Stimulated activated CD4-positive, alpha-beta T cell treated with anti-CD3 and anti-CD28 coated beads, Interleukin-4, amount 100 ng/mL, for 4 hours (primary cell): ENCODE results near the gene MRS2.

ENCODE experiments used
- DNase-seq, 2 experiments: peaks; one replicate each; pipeline ENCODE4 v3.0.0-alpha.2; 2020

MRS2 gene

DNA sequence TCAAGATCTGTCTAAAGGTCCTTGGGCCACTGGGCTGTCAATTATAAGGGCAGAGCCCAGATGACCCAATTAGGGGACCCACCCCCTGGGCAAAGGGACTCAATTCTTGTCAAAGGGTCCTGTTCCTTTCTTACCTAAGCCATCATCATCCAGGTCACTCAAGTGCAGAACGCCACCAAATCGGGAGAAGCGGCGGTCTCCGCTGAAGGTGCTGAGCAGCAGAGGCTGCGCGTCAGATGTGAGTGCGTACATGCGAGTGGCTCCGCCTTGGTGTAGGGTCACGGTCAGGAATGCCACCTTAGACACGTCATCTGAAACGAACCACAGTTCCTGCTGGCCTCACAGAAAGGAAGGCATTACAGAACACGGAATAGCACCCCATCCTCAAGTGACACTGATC lies 34.2 kb downstream of the MRS2 start:
- no peak for DNase-seq

DNA sequence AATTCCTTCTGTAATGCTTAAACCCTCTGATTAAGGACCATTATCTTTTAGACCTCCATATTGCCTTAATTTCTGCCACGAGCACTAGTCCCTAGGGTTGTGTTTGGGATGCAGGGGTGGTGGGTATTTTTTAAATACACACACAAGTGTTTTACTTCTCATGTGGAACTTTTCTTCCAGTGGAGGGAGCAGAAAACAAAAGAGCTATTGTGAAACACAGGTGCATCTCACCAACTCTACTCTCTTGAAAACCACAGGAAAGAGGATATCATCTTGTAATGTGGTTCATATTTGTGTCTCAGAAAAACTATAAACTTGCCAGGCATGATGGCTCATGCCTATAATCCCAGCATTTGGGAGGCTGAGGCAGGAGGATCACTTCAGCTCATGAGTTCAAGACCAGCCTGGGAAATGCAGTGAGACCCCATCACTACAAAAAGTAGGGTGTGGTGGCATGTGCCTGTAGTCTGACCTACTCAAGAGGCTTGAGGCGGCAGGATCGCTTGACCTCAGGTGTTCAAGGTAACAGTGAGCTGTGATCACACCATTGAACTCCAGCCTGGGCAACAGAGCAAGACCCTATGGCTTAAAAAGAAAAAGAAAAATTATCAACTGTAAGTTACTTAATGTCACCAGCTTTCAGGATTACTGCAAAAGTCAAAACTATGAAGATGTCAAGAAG lies 37.3 kb downstream of the MRS2 start:
- DNase-seq: no peak

DNA sequence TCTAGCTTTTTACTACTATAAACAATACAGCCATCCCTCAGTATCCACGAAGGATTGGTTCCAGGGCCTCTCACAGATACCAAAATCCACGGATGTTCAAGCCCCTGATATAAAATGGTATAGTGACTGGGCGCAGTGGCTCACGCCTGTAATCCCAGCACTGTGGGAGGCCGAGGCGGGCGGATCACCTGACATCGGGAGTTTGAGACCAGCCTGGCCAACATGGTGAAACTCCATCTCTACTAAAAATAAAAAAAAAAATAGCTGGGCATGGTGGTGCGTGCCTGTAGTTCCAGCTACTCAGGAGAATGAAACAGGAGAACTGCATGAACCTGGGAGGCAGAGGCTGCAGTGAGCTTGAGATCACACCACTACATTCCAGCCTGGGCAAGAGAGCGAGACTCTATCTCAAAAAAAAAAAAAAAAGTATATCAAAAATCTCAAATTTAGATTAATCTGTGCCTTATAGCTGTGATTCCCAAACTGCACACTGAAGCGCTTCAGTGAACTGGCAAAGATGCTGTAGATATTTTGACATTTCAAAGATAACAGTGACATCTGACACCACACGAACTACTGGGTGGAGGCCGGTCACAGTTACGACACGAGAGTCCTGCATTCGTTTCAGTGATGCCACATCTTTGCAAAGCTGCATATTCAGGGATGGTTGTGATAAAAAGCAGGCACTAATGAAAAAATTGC lies 38.3 kb downstream of the MRS2 start:
- no peak for DNase-seq

DNA sequence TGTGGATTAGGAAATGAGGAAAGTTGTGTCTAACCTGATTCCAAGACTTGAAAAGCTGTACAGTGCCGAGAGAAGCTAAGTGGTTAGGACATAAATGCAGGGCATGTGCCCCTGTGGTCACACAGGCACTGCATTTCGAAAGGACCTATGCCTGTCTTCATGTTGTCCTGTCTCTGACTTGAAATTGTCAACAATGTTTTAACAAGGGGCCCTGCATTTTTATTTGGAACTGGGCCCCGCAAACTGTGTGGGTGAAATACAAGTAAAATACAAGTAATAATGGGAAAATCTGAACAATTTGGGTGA lies 38.8 kb downstream of the MRS2 start:
- DNase-seq: no peak

DNA sequence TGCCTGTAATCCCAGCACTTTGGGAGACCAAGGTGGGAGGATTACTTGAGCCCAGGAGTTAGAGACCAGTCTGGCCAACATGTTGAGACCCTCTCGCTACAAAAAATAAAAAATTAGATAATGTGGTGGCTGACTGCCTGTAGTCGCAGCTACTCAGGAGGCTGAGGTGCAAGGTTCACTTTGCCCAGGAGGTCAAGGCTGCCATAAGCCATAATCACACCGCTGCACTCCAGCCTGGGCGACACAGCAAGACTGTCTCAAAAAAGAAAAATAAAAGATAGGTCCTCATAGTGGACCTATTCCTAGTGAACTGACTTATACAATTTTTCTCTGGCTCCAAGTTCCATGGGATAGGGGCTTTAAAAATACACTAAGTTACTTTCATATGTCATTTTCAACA lies 41.9 kb downstream of the MRS2 start:
- DNase-seq: no peak

DNA sequence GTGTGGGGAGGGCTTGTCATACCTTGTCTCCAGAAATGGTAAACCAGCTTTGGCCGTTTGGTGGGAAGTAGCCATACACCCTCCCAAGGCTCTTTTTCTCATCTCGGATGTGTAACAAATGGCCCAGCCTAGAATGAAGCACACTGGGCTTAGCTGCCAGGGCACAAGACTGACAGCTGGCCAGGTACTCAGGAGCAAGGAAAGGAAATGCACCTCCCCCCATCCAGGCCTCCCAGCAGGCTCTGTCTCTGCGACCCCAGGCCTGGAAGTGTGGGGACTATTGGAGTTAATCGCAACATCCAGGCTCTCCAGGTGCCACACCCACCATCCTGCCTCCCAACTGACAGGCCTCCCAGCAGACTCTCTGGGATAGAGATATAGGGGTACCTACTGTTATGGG lies 43.0 kb downstream of the MRS2 start:
- no peak for DNase-seq

DNA sequence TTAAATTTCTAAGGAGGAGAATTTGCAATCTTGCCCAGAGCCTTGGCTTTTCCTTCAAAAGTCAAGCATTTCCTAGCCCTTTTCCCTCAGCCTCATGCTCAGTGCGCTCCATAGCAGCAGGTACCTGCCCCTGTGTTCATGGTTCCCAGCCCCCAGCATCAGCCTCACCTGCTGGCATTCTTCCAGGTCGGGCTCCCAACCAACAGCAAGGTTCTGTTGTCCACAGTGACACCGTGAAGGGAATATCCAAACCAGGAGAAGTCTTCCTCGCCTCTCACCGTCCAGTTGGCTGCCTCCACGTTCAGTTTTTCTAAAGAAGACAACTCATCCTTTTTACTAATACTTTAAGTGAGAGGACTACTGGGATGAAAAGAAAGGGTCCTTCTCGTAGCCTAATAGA lies 43.9 kb downstream of the MRS2 start:
- DNase-seq: no peak

DNA sequence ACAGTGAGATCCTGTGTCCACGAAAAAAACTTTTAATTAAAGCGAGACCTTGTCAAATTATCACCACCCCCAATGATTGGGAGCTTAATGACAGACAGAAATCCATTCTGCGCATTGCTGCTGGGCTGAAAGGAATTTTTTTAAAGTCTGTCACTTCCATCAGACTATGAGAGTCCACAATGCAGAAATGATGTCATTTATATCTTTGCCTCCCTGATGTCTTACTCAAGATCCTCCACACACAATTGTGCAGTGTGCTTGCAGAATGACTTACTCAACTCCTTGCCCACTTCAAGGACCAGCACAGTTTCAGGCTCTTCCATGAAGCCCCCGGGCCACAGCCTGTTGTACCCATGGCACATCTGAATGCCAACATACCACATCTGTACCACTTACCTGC lies 45.7 kb downstream of the MRS2 start:
- no peak for DNase-seq

DNA sequence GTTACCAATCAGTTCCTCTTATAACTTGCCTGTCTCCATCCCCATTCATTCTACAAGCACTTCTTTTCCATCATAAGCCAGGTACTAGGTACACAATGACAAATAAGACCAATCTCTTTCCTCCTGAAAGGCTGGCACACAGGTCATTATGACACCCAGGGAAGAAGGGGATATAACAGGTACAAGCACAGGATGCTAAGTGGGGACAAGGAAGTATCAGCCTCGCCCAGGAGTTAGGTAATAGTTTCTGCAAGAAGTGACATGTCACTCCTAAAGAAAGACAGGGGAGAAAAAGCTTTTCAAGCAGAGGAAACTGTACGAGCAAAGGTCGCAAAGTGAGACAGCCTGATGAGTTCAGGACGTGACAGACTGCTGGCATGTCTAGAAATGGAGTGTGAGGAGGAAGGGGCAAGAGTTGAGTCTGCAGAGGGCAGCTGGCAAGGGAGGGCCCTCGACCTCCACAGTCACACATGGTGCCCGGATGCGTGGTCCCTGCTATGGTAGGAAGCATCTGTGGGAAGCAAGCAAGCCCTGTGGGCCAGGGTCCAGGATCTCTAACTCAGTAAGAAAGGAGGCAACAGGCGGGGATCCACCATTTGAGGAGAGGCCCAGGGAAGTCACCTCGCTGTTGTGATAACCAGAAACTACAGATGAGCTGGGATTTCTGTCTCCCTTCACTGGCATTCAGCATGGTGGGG lies 46.2 kb downstream of the MRS2 start:
- no peak for DNase-seq

DNA sequence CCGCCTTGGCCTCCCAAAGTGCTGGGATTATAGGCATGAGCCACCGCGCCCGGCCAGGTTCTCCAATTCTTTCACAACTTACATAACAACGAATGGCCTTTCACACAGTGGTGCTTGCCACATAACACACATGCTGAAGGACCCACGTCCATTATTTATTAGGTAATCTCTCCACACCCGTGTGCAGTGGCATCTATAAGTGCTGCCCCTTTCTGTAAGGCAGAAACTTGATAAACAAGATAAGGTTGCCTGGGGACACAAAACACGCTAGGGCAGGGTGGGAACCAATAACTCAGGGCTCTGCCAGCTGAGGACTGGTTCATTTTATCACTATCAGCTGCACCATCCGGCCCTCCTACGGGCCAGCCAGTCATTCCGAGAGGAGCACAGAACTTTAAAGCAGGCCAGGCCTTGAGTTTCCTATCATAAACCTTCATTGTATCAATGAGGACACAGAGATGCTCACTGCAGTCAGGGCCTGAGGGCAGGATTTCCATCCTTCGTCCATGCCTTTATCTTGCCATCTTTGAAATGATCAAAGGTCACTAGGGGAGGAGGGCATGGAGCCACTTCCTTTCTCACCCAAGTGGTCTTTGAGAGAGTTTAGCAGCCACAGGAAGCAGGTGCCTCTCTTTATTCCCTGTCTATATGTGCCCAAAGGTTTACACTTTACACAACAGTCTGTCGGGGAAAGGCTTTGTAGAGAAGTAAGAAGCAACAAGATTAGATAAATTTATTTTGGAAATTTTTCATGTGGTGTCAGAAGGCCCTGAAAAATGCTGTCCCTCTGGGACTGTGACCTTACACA lies 49.0 kb downstream of the MRS2 start:
- DNase-seq: no peak

DNA sequence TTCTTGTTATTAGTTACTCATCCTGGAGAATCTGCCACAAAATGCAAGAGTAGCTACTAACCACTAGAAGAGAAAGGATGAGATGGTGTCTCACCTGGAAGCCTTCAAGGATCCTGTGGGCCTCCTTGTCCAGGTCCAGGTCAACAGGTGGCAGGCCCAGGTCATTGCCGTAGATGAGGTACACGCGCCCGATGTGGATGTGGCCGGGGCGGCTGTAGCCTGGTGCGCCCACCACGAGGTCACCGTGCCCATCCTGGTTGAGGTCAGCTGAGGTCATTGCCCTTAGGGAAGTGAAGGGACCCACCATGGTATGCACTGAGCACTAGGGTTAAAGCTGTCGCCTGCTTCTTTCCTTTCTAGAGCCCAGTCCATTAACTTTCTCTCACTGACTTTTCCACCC lies 51.2 kb downstream of the MRS2 start:
- no peak for DNase-seq

DNA sequence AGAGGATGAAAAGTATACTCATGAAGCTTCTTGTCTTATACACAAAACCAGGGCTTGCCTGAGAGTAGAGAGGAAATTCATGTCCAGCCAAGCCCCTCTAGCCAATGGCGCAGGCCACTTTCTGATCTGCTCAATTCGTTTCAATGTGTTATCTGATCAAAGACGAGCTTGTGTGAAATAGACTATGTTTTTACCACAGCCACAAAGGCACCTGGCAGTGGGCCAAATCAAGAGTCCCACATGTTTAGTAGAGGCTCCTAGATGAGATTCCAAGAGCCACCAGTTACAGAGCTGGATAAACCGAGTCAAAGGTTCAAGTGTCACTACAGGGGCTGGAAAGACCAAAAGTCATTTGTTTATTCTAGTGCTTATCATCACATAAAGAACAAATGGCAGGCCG lies 51.7 kb downstream of the MRS2 start:
- no peak for DNase-seq

DNA sequence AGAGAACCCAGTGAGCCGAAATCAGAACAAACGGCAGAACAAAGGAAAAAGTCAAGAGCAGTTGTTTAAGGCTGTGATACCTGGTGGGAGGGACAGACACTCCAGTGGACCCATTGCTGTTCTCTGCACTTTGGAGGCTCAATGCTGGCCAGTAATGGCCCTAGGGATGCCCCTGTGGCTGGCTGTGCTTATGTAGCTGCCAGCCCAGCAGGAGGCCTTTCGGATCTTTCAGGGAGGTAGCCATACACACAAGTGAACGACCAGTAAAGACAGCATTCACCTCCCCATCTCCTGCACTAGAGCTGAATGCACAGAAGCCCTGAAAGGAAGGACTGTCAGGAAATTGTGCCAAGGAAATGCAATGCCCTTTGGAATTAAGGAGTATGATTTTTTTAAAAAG lies 52.3 kb downstream of the MRS2 start:
- DNase-seq: no peak

DNA sequence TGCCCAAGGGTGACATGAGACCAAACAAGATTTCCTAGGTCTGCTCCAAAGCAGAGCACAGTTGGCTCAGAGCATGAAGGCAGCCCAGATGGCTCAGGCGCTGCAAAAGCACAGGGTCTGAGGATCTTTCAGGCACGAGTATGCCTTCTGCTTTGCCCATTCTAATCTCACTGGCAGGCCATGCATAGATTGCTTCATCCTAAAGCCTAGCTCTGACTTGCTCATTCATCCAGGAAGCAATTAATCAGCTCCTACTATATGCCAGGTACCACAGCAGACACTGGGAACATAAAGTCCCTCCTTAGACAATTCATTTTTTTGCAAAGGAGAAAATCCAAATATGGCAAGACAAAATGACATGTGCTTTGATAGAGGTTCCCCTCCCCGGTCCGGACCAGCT lies 55.4 kb downstream of the MRS2 start:
- DNase-seq: no peak

DNA sequence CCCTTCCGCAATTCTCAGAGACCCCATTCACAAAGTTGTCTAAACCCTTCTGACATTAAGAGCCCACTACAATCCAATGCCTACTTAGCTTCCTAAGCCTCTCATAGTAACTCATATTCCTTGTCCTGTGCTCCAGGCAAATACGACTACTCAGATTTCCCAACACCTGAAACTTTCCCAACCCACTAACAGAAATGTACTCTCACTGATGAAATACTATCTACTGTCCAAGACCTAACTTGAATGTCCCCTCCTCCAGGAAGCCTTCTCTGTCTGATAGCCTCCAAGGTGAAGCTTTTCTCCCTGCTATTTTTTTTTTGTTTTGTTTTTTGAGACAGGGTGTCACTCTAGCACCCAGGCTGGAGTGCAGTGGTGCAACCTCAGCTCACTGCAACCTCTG lies 56.2 kb downstream of the MRS2 start:
- DNase-seq: no peak

DNA sequence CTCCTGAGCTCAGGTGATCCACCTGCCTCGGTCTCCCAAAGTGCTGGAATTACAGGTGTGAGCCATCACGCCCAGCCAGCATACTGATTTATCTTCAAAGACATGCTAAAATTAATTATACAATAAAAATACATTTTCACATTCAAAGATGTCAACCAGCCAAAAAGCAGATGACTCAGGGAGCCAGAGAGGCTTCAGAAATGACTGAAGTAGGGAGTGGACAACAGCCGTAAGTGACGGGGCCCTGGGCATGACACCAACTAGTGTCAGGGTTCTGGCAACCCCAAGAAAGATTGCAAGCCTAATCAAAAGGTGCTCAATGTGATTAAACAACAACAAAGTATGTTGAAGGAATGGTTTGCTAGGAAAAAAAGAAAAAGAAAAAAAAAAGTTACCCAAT lies 58.2 kb downstream of the MRS2 start:
- no peak for DNase-seq

DNA sequence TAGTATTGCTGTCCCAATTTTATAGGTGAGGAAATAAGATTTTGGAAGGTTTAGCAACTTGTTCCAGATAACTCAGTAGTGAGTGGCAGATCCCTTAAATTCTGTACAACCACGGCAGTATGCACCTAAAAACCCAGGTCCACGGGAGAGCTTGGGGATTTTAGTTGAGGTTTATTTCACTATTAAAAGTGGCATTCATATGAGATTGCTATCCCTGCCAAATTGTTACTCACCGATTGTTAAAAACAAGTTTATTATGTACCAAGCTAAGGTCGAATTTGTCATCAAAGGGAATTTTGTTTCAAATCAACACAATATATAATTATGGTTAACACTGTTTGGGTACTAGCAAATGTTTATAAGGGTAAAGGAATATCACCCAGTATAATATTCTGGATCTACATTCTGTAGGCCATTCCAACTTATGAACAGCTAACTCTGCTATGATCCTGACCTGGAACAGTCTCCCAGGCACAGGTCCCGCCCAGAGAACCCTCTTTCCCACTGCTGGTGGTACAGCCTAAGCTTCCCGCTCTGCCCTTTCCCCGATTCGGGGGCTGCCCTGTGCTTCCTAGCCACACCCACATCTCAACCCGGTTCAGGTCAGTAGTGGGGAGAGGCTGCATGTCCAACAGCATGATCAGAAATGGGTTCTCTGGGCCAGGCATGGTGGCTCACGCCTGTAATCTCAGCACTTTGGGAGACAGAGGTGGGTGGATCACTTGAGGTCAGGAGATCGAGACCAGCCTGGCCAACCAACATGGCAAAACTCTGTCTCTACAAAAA lies 61.7 kb downstream of the MRS2 start:
- DNase-seq: no peak

DNA sequence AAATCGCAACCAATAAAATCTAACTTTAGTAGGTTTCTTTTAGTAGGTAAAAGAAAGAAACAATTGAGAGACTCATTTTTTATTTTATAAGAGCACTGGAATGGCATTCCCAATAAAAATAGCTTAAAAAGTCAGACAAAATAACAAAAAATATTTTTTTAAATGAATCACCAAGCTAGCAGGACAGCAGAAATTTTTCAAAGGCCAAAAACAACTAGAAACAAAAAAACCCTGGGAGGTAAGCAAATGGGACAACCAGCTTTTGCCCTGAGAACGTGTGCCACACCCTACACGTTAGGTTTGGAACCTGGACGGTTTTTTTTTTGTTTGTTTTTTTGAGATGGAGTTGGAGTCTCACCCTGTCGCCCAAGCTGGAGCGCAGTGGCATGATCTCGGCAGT lies 67.1 kb downstream of the MRS2 start:
- DNase-seq: no peak

DNA sequence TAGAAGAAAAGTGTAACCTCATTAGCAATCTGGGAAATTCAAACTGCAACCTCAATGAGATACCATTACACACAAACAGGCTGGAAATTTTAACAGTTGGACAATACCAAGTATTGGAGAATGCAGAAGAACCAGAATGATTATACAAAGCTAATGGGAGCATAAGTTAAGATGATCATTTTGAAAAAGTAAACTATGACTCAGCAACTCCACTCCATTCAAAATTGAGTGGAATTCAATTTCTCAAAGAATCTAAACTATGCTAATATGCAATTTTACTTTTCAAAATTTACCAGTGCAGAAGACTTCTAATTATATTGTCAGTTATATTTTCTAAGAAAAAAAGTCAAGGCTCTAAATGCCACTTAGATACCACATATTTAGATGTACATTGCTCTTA lies 69.4 kb downstream of the MRS2 start:
- DNase-seq: no peak
